Thyroid gland (tissue), 4 donors: ENCODE results near the gene PSME1. TPM values are rescaled to one million over a fixed set of nuclear protein-coding genes. Genes with fewer than 3 reads are reported as not detected.
A peak's percentile ranks its signal among the peaks of the same experiment; 100 is the strongest.

Experiments
- DNase-seq, 2 donors: peaks; one replicate each; pipeline ENCODE4 v3.0.0-alpha.2; 2019
- H3K27ac ChIP-seq, 3 donors: fragments of 200-600 bp; sonication (generic); 1 replicate in 2 of 3; 2 replicates in 1 of 3; pipeline ENCODE4 v1.5.1; 2016 to 2019; ENCODE audit warnings: mild to moderate bottlenecking in 1 of 3, moderate library complexity in 1 of 3
- H3K27me3 ChIP-seq: fragments of 200-600 bp; sonication (generic); one replicate; pipeline ENCODE4 v1.5.1; 2019
- H3K36me3 ChIP-seq, 2 donors: fragments of 200-600 bp; sonication (generic); one replicate each; pipeline ENCODE4 v1.5.1; 2016 to 2019
- H3K4me1 ChIP-seq, 2 donors: fragments of 200-600 bp; sonication (generic); one replicate each; pipeline ENCODE4 v1.5.1; 2017 to 2019
- H3K4me3 ChIP-seq, 3 donors: fragments of 200-600 bp; sonication (generic); replicated peaks in 1 of 3; 1 replicate in 2 of 3; 2 replicates in 1 of 3; pipeline ENCODE4 v1.5.1; 2016; ENCODE audit warnings: mild to moderate bottlenecking in 1 of 3
- H3K9me3 ChIP-seq: fragments of 200-600 bp; sonication (generic); one replicate; pipeline ENCODE4 v1.5.1; 2017
- CTCF ChIP-seq, 6 experiments: fragments of 200-600 bp in 3 of 6; fragments of 450-650 bp in 3 of 6; sonication (generic) in 3 of 6; IDR thresholded peaks; one replicate each; pipeline ENCODE4 v1.5.1; 2016 to 2019; ENCODE audit warnings: antibody characterized with exemption in 6 of 6, mild to moderate bottlenecking in 2 of 6, inconsistent platforms in 1 of 6, moderate library complexity in 1 of 6
- POLR2A ChIP-seq, 2 donors: fragments of 450-650 bp; IDR thresholded peaks; one replicate each; pipeline ENCODE4 v1.6.1; 2017; ENCODE audit warnings: antibody characterized with exemption in 2 of 2, mild to moderate bottlenecking in 2 of 2, moderate library complexity in 1 of 2
- WGBS, 2 donors: methylation state at CpG; one replicate each; pipeline ENCODE4 v1.1.5; 2017; 5-methylcytosine and 5-hydroxymethylcytosine counted together
- intact Hi-C: fragments of 100-400 bp; cut with DNase I; formaldehyde crosslinking; loops from one replicate; pipeline ENCODE4 v1.15.1; 2023
- total RNA-seq, 4 donors: library from RNA; depleted of rRNA; stranded (reverse); fragments of >200 nt; gene quantifications; one replicate each; pipeline ENCODE4 v1.2.3, GENCODE V29; 2016

The PSME1 gene
- total RNA-seq, 4 donors from 2014 or later: 117 to 193 (median 186) TPM

- DNase-seq: no peak
- TF ChIP-seq CTCF (IDR thresholded peaks at IDR 0.05): no peak
- no peak for TF ChIP-seq POLR2A (IDR thresholded peaks at IDR 0.05)
- Histone ChIP-seq H3K4me3 (no peak overlapping the region), H3K4me1 (peaks cover 0 to 17% of the 10 kb centered on the region in 2 donors), H3K27ac (no peak overlapping the region), H3K9me3 (no peaks in the 10 kb centered on the region), H3K27me3 (no peaks in the 10 kb centered on the region), H3K36me3 (peaks cover 7 to 11% of the 10 kb centered on the region in 2 donors)
- WGBS, 2 donors: 92% methylated on average over 12 of the region's 12 CpGs
- intact Hi-C loops: no loop called here
Measured at GRCh38 chr14:24177041-24177825, 41.2 kb downstream of the PSME1 start.

- DNase-seq: no peak
- no peaks in the 10 kb centered on the region for H3K9me3 ChIP-seq
- peaks cover 11 to 15% of the 10 kb centered on the region in 2 donors for H3K36me3 ChIP-seq
- no peak overlapping the region for H3K27ac ChIP-seq
- H3K27me3 ChIP-seq: no peaks in the 10 kb centered on the region
- peaks cover 0 to 17% of the 10 kb centered on the region in 2 donors for H3K4me1 ChIP-seq
- WGBS, 2 donors: 95 to 99% methylated on average over 11 to 14 of the region's 14 CpGs
- no peak for TF ChIP-seq CTCF (IDR thresholded peaks at IDR 0.05)
- TF ChIP-seq POLR2A (IDR thresholded peaks at IDR 0.05): no peak
- no peak overlapping the region for H3K4me3 ChIP-seq
- intact Hi-C loops: no loop called here
Measured at GRCh38 chr14:24177891-24178290, 41.9 kb downstream of the PSME1 start.

- intact Hi-C loops: no loop called here
- 89 to 91% methylated on average over 10 to 12 of the region's 12 CpGs for WGBS, 2 donors
- H3K27ac ChIP-seq: no peak overlapping the region
- H3K36me3 ChIP-seq: peaks cover 18 to 22% of the 10 kb centered on the region in 2 donors
- no peak overlapping the region for H3K4me3 ChIP-seq
- H3K9me3 ChIP-seq: no peaks in the 10 kb centered on the region
- H3K27me3 ChIP-seq: no peaks in the 10 kb centered on the region
- no peak for DNase-seq
- no peak for TF ChIP-seq CTCF (IDR thresholded peaks at IDR 0.05)
- no peak for TF ChIP-seq POLR2A (IDR thresholded peaks at IDR 0.05)
- peaks cover 0 to 17% of the 10 kb centered on the region in 2 donors for H3K4me1 ChIP-seq
Measured at GRCh38 chr14:24178399-24179178, 42.6 kb downstream of the PSME1 start.

GRCh38 chr14:24179294-24179960 is 43.4 kb downstream of the PSME1 start:
- TF ChIP-seq CTCF (IDR thresholded peaks at IDR 0.05): no peak
- TF ChIP-seq POLR2A (IDR thresholded peaks at IDR 0.05): no peak
- intact Hi-C loops: no loop called here
- WGBS, 2 donors: 82 to 93% methylated on average over 9 to 10 of the region's 14 CpGs
- Histone ChIP-seq H3K4me3 (no peak overlapping the region), H3K9me3 (no peaks in the 10 kb centered on the region), H3K27ac (peak overlapping the region in 1 of 3 donors; percentile 59), H3K4me1 (peaks cover 0 to 17% of the 10 kb centered on the region in 2 donors), H3K27me3 (no peaks in the 10 kb centered on the region), H3K36me3 (peaks cover 26 to 30% of the 10 kb centered on the region in 2 donors)
- no peak for DNase-seq
